ENCODE data around the gene DLGAP1.
"Not testable (repeated sequence)": the region's sequence is repeated elsewhere in the genome, so short reads cannot be mapped to it uniquely, and the experiment has no call there.

DLGAP1 gene

GRCh38 chr18:3651266-3651665 is 803.8 kb downstream of the DLGAP1 start:
- DNase-seq = no peak
- TF ChIP-seq CTCF (IDR thresholded peaks at IDR 0.05; ENCODE audit: low read depth, low read length) = no peak
- no peaks in the 10 kb centered on the region for H3K9me3 ChIP-seq
- no peaks in the 10 kb centered on the region for H3K36me3 ChIP-seq
- no peak overlapping the region for H3K4me3 ChIP-seq (ENCODE audit: low read depth, low read length)
- H3K4me1 ChIP-seq = no peaks in the 10 kb centered on the region; the same call in 1 of the 2 replicates
- H3K27me3 ChIP-seq = no peaks in the 10 kb centered on the region

GRCh38 chr18:3650521-3651042 is 804.5 kb downstream of the DLGAP1 start:
- not testable (repeated sequence) for H3K4me3 ChIP-seq (ENCODE audit: low read depth, low read length); H3K4me1 ChIP-seq; H3K36me3 ChIP-seq; H3K27me3 ChIP-seq; H3K9me3 ChIP-seq; DNase-seq

- Histone ChIP-seq H3K27me3 (no peaks in the 10 kb centered on the region), H3K4me3 (ENCODE audit: low read depth, low read length) (no peak overlapping the region), H3K4me1 (no peaks in the 10 kb centered on the region; the same call in 1 of the 2 replicates), H3K9me3 (no peaks in the 10 kb centered on the region), H3K36me3 (no peaks in the 10 kb centered on the region)
- no peak for TF ChIP-seq CTCF (IDR thresholded peaks at IDR 0.05; ENCODE audit: low read depth, low read length)
- DNase-seq = no peak
Measured at GRCh38 chr18:3649633-3650426, 805.3 kb downstream of the DLGAP1 start.

- no peaks in the 10 kb centered on the region for H3K9me3 ChIP-seq
- H3K4me3 ChIP-seq (ENCODE audit: low read depth, low read length) = no peak overlapping the region
- DNase-seq = no peak
- no peaks in the 10 kb centered on the region for H3K27me3 ChIP-seq
- H3K36me3 ChIP-seq = no peaks in the 10 kb centered on the region
- no peaks in the 10 kb centered on the region; the same call in 1 of the 2 replicates for H3K4me1 ChIP-seq
- no peak for TF ChIP-seq CTCF (IDR thresholded peaks at IDR 0.05; ENCODE audit: low read depth, low read length)
Measured at GRCh38 chr18:3649135-3649632, 805.9 kb downstream of the DLGAP1 start.

- no peaks in the 10 kb centered on the region for H3K4me1 ChIP-seq
- H3K36me3 ChIP-seq = no peaks in the 10 kb centered on the region
- DNase-seq = no peak
- no peak for TF ChIP-seq CTCF (IDR thresholded peaks at IDR 0.05; ENCODE audit: low read depth, low read length)
- H3K9me3 ChIP-seq = no peaks in the 10 kb centered on the region
- H3K4me3 ChIP-seq (ENCODE audit: low read depth, low read length) = no peak overlapping the region
- H3K27me3 ChIP-seq = no peaks in the 10 kb centered on the region
Measured at GRCh38 chr18:3648641-3649040, 806.5 kb downstream of the DLGAP1 start.

GRCh38 chr18:3648200-3648599 is 806.9 kb downstream of the DLGAP1 start:
- TF ChIP-seq CTCF (IDR thresholded peaks at IDR 0.05; ENCODE audit: low read depth, low read length) = no peak
- H3K9me3 ChIP-seq = no peaks in the 10 kb centered on the region
- no peaks in the 10 kb centered on the region for H3K4me1 ChIP-seq
- no peaks in the 10 kb centered on the region for H3K27me3 ChIP-seq
- no peak overlapping the region for H3K4me3 ChIP-seq (ENCODE audit: low read depth, low read length)
- DNase-seq = no peak
- H3K36me3 ChIP-seq = no peaks in the 10 kb centered on the region
